Ishikawa (cell line): ENCODE measurements around the gene DNAH7.

ENCODE experiments used
- CREB1 ChIP-seq: IDR thresholded peaks from 2 replicates; pipeline ENCODE4 v1.6.1; 2012; ENCODE audit warnings: low read depth
- EGR1 ChIP-seq: IDR thresholded peaks from 2 replicates; pipeline ENCODE4 v1.6.1; 2012
- FOXM1 ChIP-seq: IDR thresholded peaks from 2 replicates; pipeline ENCODE4 v1.6.1; 2012; ENCODE audit warnings: low read depth, borderline replicate concordance
- TAF1 ChIP-seq: IDR thresholded peaks from 2 replicates; pipeline ENCODE4 v1.6.1; 2012; ENCODE audit warnings: low read depth, mild to moderate bottlenecking
- TEAD4 ChIP-seq: IDR thresholded peaks from 2 replicates; pipeline ENCODE4 v1.6.1; 2012
- TF ChIP-seq, protein P1 (sequence below): IDR thresholded peaks from 2 replicates; pipeline ENCODE4 v1.6.1; 2012

The DNAH7 gene

DNA sequence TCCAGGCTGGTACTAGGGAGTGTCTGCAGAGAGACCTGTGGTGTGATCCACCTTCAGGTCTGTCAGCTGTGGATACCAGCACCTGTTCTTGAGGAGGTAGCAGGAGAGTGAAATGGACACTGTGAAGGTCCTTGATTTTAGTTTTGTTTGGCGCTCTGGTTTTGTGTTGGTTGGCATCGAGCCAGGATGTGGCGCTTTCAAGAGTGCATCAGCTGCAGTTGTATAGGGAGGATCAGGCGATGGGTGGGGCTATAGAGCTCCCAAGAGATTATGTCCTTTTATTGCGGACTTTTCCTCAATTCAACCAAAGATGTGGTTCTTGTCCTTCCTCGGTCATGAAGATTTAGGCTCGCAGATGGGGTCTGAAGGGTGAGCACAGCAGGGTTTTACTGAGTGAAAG is 374.1 kb downstream of the DNAH7 start:
- TF ChIP-seq TAF1 (no peak), EGR1 (no peak), CREB1 (no peak), FOXM1 (no peak), TEAD4 (no peak)
- TF ChIP-seq, protein P1, sequence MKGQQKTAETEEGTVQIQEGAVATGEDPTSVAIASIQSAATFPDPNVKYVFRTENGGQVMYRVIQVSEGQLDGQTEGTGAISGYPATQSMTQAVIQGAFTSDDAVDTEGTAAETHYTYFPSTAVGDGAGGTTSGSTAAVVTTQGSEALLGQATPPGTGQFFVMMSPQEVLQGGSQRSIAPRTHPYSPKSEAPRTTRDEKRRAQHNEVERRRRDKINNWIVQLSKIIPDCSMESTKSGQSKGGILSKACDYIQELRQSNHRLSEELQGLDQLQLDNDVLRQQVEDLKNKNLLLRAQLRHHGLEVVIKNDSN = no peak
